ENCODE results near the gene SLC30A5.
"Not testable (repeated sequence)": the region's sequence is repeated elsewhere in the genome, so short reads cannot be mapped to it uniquely, and the experiment has no call there.

- TF ChIP-seq POLR2A (IDR thresholded peaks at IDR 0.05; ENCODE audit: low read depth, low read length); CTCF (IDR thresholded peaks at IDR 0.05; ENCODE audit: extremely low read depth in 1 of 2, insufficient read depth in 1 of 2, low read depth in 1 of 2, low read length in 2 of 2); MYC (IDR thresholded peaks at IDR 0.05; ENCODE audit: low read depth, low read length); GATA2 (IDR thresholded peaks at IDR 0.05; ENCODE audit: insufficient read depth, insufficient read length, low read depth, low read length): not testable (repeated sequence)
Observed at GRCh38 chr5:69140239-69140638, 46.4 kb downstream of the SLC30A5 start.

Data from endothelial cell of umbilical vein (primary cell).